HepG2 (cell line): ENCODE results near the gene FAM131C. TPM values are rescaled to one million over a fixed set of nuclear protein-coding genes. Genes with fewer than 3 reads are reported as not detected.

Experiments used
- ATAC-seq: fragments of 200-7000 bp; cut with Tn5 transposase; 3 replicates; pipeline ENCODE4 v1.9.1; 2020; ENCODE audit warnings: mild to moderate bottlenecking, moderate library complexity
- BruUV-seq: library from RNA; stranded (reverse); fragments of 400-500 nt; replicated peaks from 2 replicates; lab custom pipeline; 2021; lab: Mats Ljungman, UMichigan
- CTCF ChIA-PET: fragments of 300-600 bp; formaldehyde crosslinking; extraction: SDS; loops from one replicate; lab custom pipeline; 2021; ENCODE audit warnings: low total read pairs, inconsistent platforms, low intra/inter-chr PET ratio; lab: Yijun Ruan, JAX
- POLR2A ChIA-PET: fragments of 350-600 bp; sonication (Branson Sonifier 250); formaldehyde crosslinking; loops from one replicate; lab custom pipeline; 2020; ENCODE audit warnings: antibody characterized with exemption, inconsistent platforms; lab: Yijun Ruan, JAX
- DNase-seq: peaks from one replicate; pipeline ENCODE4 v3.0.0-alpha.2; 2015; ENCODE audit warnings: low spot score
- FAIRE-seq: peaks from 3 replicates; lab custom pipeline; 2011; peaks lifted over from hg19 to GRCh38; lab: Jason Lieb, UNC
- H2AFZ ChIP-seq: one replicate; pipeline ENCODE4 v1.6.1; 2011; ENCODE audit warnings: low read length, inconsistent platforms
- H3K27ac ChIP-seq: fragments of 300-600 bp; 3 replicates; pipeline ENCODE4 v1.8.0; 2011; ENCODE audit warnings: mixed run types, mild to moderate bottlenecking, mixed read lengths, low read length, inconsistent platforms; ENCODE audit not compliant: insufficient read depth; ENCODE audit errors: extremely low read length
- H3K27me3 ChIP-seq, 2 experiments: fragments of 200-600 bp in 1 of 2; 2 replicates in 1 of 2; 3 replicates in 1 of 2; pipeline versions ENCODE4 v1.6.0 to v1.8.0; 2011; ENCODE audit warnings: low read length in 2 of 2, mild to moderate bottlenecking in 2 of 2, moderate library complexity in 2 of 2, inconsistent platforms in 1 of 2; ENCODE audit not compliant: insufficient read depth in 2 of 2, control insufficient read depth in 1 of 2
- H3K36me3 ChIP-seq, 2 experiments: fragments of 200-600 bp in 1 of 2; replicated peaks in 1 of 2; 2 replicates in 1 of 2; 3 replicates in 1 of 2; pipeline versions ENCODE4 v1.5.1 to v1.8.0; 2011; ENCODE audit warnings: low read length in 2 of 2, inconsistent platforms in 1 of 2; ENCODE audit not compliant: insufficient read depth in 2 of 2, control insufficient read depth in 1 of 2
- H3K4me1 ChIP-seq: 2 replicates; pipeline ENCODE4 v1.5.1; 2012; ENCODE audit warnings: low read length, inconsistent platforms; ENCODE audit not compliant: insufficient read depth
- H3K4me2 ChIP-seq: 2 replicates; pipeline ENCODE4 v1.6.0; 2011; ENCODE audit warnings: low read depth, low read length, inconsistent platforms
- H3K4me3 ChIP-seq, 3 experiments: fragments of 200-600 bp in 1 of 3; sonication (generic), shearing (Covaris generic) in 1 of 3; replicated peaks in 1 of 3; 2 replicates each; pipeline ENCODE4 v1.5.1; 2011 to 2016; ENCODE audit warnings: low read length in 3 of 3, inconsistent platforms in 2 of 3, low read depth in 2 of 3, mild to moderate bottlenecking in 2 of 3, control low read depth in 1 of 3, mixed read lengths in 1 of 3; ENCODE audit not compliant: insufficient read depth in 1 of 3
- H3K79me2 ChIP-seq: one replicate; pipeline ENCODE4 v1.6.1; 2011; ENCODE audit warnings: low read length, inconsistent platforms; ENCODE audit not compliant: insufficient read depth
- H3K9ac ChIP-seq: 2 replicates; pipeline ENCODE4 v1.6.0; 2011; ENCODE audit warnings: mild to moderate bottlenecking, low read depth, low read length, inconsistent platforms; ENCODE audit not compliant: insufficient read depth
- H3K9me3 ChIP-seq: 2 replicates; pipeline ENCODE4 v1.5.1; 2012; ENCODE audit warnings: mild to moderate bottlenecking, low read length
- H4K20me1 ChIP-seq: 2 replicates; pipeline ENCODE4 v1.6.0; 2011; ENCODE audit warnings: inconsistent platforms, mild to moderate bottlenecking, low read length, moderate library complexity; ENCODE audit not compliant: insufficient read depth
- BHLHE40 ChIP-seq: IDR thresholded peaks from 2 replicates; pipeline ENCODE4 v1.6.1; 2011; ENCODE audit warnings: low read length, improper control_type of control experiment
- ETV6 ChIP-seq: sonication (generic); formaldehyde crosslinking; conservative IDR thresholded peaks from 2 replicates; pipeline ENCODE4 v1.4.0; 2020; ENCODE audit warnings: missing genetic modification reagents
- FOXP1 ChIP-seq, 2 experiments: fragments of 450-650 bp in 1 of 2; IDR thresholded peaks; 2 replicates each; pipeline ENCODE4 v1.6.1; 2017 to 2018; ENCODE audit warnings: antibody characterized with exemption in 1 of 2
- HNF1A ChIP-seq, 2 experiments: sonication (generic) in 1 of 2; formaldehyde crosslinking in 1 of 2; IDR thresholded peaks; 2 replicates each; pipeline versions ENCODE4 v1.4.0 to v1.6.1; 2016 to 2020; ENCODE audit warnings: borderline replicate concordance in 1 of 2, low read depth in 1 of 2, mild to moderate bottlenecking in 1 of 2, missing genetic modification reagents in 1 of 2
- IRF2 ChIP-seq: IDR thresholded peaks from 2 replicates; pipeline ENCODE4 v1.6.1; 2018; ENCODE audit warnings: missing genetic modification reagents, missing compliant biosample characterization
- NFIB ChIP-seq: sonication (generic); formaldehyde crosslinking; IDR thresholded peaks from 2 replicates; pipeline ENCODE4 v1.9.0; 2021; ENCODE audit warnings: missing genetic modification reagents, mild to moderate bottlenecking, borderline replicate concordance
- NKX3-1 ChIP-seq: sonication (generic); formaldehyde crosslinking; IDR thresholded peaks from 2 replicates; pipeline ENCODE4 v1.5.0; 2020; ENCODE audit warnings: missing genetic modification reagents
- PREB ChIP-seq: sonication (generic); formaldehyde crosslinking; IDR thresholded peaks from 2 replicates; pipeline ENCODE4 v1.4.0; 2020; ENCODE audit warnings: missing genetic modification reagents
- SALL2 ChIP-seq: sonication (generic); formaldehyde crosslinking; IDR thresholded peaks from 2 replicates; pipeline ENCODE4 v1.8.1; 2023; ENCODE audit warnings: mild to moderate bottlenecking, missing genetic modification reagents, inconsistent platforms
- TARDBP ChIP-seq: sonication (generic); formaldehyde crosslinking; IDR thresholded peaks from 2 replicates; pipeline ENCODE4 v1.8.0; 2022; ENCODE audit warnings: mild to moderate bottlenecking, missing genetic modification reagents
- TRIM22 ChIP-seq: fragments of 450-650 bp; IDR thresholded peaks from 2 replicates; pipeline ENCODE4 v1.6.1; 2017
- ZBTB42 ChIP-seq: sonication (generic); formaldehyde crosslinking; IDR thresholded peaks from 2 replicates; pipeline ENCODE4 v1.5.0; 2020; ENCODE audit warnings: mild to moderate bottlenecking, missing genetic modification reagents
- ZEB1 ChIP-seq: IDR thresholded peaks from 2 replicates; pipeline ENCODE4 v1.6.1; 2012; ENCODE audit warnings: mild to moderate bottlenecking, low read depth, inconsistent platforms; ENCODE audit not compliant: insufficient replicate concordance
- ZNF446 ChIP-seq: sonication (generic); formaldehyde crosslinking; IDR thresholded peaks from 2 replicates; pipeline ENCODE4 v1.5.0; 2020; ENCODE audit warnings: mild to moderate bottlenecking, missing genetic modification reagents
- ZNF576 ChIP-seq: sonication (generic); formaldehyde crosslinking; IDR thresholded peaks from 2 replicates; pipeline ENCODE4 v1.4.0; 2020; ENCODE audit warnings: mild to moderate bottlenecking, missing genetic modification reagents
- ZNF703 ChIP-seq: sonication (generic); formaldehyde crosslinking; IDR thresholded peaks from 2 replicates; pipeline ENCODE4 v1.5.1; 2020; ENCODE audit warnings: missing genetic modification reagents, mild to moderate bottlenecking, moderate library complexity, borderline replicate concordance
- ZNF740 ChIP-seq: sonication (generic); formaldehyde crosslinking; IDR thresholded peaks from 2 replicates; pipeline ENCODE4 v1.4.0; 2020; ENCODE audit warnings: missing genetic modification reagents
- WGBS: methylation state at CpG from one replicate; pipeline ENCODE4 v1.1.6; 2017; ENCODE audit warnings: low lambda C conversion rate; 5-methylcytosine and 5-hydroxymethylcytosine counted together
- in situ Hi-C: cut with HindIII; loops from 2 replicates; pipeline ENCODE4 v1.10.0; 2017; ENCODE audit warnings: low pct_unique_long_range_greater_than_20kb; ENCODE audit not compliant: extremely low pct_ligation_motif_present
- intact Hi-C: fragments of 100-400 bp; cut with micrococcal nuclease; formaldehyde crosslinking; loops from one replicate; pipeline ENCODE4 v1.10.0; 2022; ENCODE audit not compliant: unreplicated experiment
- polyA plus RNA-seq, 8 experiments: library from polyadenylated mRNA; depleted of rRNA in 3 of 8; stranded (reverse) in 7 of 8; unstranded in 1 of 8; fragments of >200 nt; fragmentation: Illumina TruSeq in 4 of 8; extraction: Trizol in 4 of 8; gene quantifications; 2 replicates each; pipeline versions ENCODE4 v1.2.1 to v1.2.3, GENCODE V29; 2011 to 2016; ENCODE audit warnings: low read depth in 4 of 8, missing spikeins in 1 of 8, mixed read lengths in 1 of 8; ENCODE audit not compliant: insufficient read depth in 1 of 8
- total RNA-seq, 5 experiments: library from RNA; depleted of rRNA; stranded (reverse); fragments of >200 nt; fragmentation: Illumina TruSeq; extraction: Trizol; gene quantifications; 2 replicates each; pipeline ENCODE4 v1.2.3, GENCODE V29; 2016; ENCODE audit warnings: low read depth in 1 of 5

FAM131C gene
- total and polyA plus RNA-seq, 2 of the 13 experiments (the other 11 are each of a cell fraction or from before 2014, with no cell fraction given): 0.07 TPM; not detected in 1

- TF ChIP-seq ZBTB42 (no peak), BHLHE40 (no peak), HNF1A (IDR thresholded peaks at IDR 0.05; ENCODE audit: low read depth) (no peak), HNF1A (CRISPR knock-in tag; IDR thresholded peaks at IDR 0.05; ENCODE audit: borderline replicate concordance) (no peak), ETV6 (CRISPR knock-in tag) (no peak), ZNF446 (CRISPR knock-in tag) (no peak), ZNF740 (CRISPR knock-in tag) (no peak), NKX3-1 (CRISPR knock-in tag) (no peak), SALL2 (CRISPR knock-in tag) (no peak)
These were observed 9.5 kb downstream of the FAM131C start (continued) for GRCh38 chr1:16063921-16064320.

- H3K27ac ChIP-seq: no peak overlapping the region
- peaks cover 7 to 43% of the 10 kb centered on the region in 2 experiments for H3K27me3 ChIP-seq
- DNase-seq (no peak), FAIRE-seq (no peak), ATAC-seq (no peak)
- POLR2A ChIA-PET: no interaction called here
- in situ Hi-C loops: no loop called here
- CTCF ChIA-PET: no interaction called here
- H3K79me2 ChIP-seq: no peaks in the 10 kb centered on the region
- no peak overlapping the region for H3K4me2 ChIP-seq
- H4K20me1 ChIP-seq: no peaks in the 10 kb centered on the region
- no TSS peak for BruUV-seq
- no peak overlapping the region for H3K4me3 ChIP-seq
- H3K9ac ChIP-seq: no peak overlapping the region
- WGBS: 43% methylated on average over 14 of the region's 15 CpGs
- no peaks in the 10 kb centered on the region for H3K9me3 ChIP-seq
- intact Hi-C loops: no loop called here
- peaks cover 34% of the 10 kb centered on the region for H3K4me1 ChIP-seq
- no peaks in the 10 kb centered on the region for H3K36me3 ChIP-seq
- H2AFZ ChIP-seq: no peak overlapping the region
- TF ChIP-seq IRF2 (CRISPR knock-in tag): no peak
- TF ChIP-seq ZNF576 (CRISPR knock-in tag): no peak
- no peak for TF ChIP-seq NFIB (CRISPR knock-in tag)
- TF ChIP-seq PREB (CRISPR knock-in tag): no peak
- no peak for TF ChIP-seq FOXP1 (IDR thresholded peaks at IDR 0.05)
- TF ChIP-seq FOXP1 (CRISPR knock-in tag; IDR thresholded peaks at IDR 0.05): no peak
- no peak for TF ChIP-seq TRIM22
- no peak for TF ChIP-seq ZNF703 (CRISPR knock-in tag)
- TF ChIP-seq ZEB1: no peak
- no peak for TF ChIP-seq TARDBP
These were observed 10.1 kb downstream of the FAM131C start for GRCh38 chr1:16063226-16063829.
